ENCODE results near the gene OGN.

DNA sequence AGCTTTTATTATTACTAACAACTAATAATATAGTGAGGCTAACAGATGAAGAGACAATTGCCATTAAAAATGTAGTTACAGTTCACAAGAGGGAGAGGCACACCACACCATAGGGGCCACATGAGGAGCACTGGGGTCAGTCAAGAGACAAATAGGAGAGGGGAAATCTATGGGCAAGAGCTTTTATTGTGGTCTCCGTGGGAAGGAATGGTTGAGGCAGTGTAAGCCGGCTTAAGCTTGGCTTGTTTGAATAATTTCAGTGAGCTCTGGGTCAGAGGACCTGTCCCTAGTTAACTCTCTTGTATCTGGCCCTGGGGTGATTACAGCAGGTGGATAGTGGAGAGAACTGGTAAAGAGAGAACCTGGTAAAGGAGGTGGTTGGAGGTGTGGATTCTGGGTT is 35.3 kb downstream of the OGN start:
- TF ChIP-seq, protein P1, sequence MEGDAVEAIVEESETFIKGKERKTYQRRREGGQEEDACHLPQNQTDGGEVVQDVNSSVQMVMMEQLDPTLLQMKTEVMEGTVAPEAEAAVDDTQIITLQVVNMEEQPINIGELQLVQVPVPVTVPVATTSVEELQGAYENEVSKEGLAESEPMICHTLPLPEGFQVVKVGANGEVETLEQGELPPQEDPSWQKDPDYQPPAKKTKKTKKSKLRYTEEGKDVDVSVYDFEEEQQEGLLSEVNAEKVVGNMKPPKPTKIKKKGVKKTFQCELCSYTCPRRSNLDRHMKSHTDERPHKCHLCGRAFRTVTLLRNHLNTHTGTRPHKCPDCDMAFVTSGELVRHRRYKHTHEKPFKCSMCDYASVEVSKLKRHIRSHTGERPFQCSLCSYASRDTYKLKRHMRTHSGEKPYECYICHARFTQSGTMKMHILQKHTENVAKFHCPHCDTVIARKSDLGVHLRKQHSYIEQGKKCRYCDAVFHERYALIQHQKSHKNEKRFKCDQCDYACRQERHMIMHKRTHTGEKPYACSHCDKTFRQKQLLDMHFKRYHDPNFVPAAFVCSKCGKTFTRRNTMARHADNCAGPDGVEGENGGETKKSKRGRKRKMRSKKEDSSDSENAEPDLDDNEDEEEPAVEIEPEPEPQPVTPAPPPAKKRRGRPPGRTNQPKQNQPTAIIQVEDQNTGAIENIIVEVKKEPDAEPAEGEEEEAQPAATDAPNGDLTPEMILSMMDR (IDR thresholded peaks at IDR 0.05; ENCODE audit: low read depth, low read length) = no peak
- TF ChIP-seq EZH2phosphoT487 (IDR thresholded peaks at IDR 0.05; ENCODE audit: low read depth) = no peak
